GM18858 (cell line): Measurements from ENCODE around the gene FAM177A1.
"Not testable (repeated sequence)": the region's sequence is repeated elsewhere in the genome, so short reads cannot be mapped to it uniquely, and the experiment has no call there.

ENCODE experiments used
- ATAC-seq: cut with Tn5 transposase; IDR thresholded peaks from one replicate; pipeline ENCODE4 v1.9.1; 2021; ENCODE audit not compliant: unreplicated experiment

The FAM177A1 gene

DNA sequence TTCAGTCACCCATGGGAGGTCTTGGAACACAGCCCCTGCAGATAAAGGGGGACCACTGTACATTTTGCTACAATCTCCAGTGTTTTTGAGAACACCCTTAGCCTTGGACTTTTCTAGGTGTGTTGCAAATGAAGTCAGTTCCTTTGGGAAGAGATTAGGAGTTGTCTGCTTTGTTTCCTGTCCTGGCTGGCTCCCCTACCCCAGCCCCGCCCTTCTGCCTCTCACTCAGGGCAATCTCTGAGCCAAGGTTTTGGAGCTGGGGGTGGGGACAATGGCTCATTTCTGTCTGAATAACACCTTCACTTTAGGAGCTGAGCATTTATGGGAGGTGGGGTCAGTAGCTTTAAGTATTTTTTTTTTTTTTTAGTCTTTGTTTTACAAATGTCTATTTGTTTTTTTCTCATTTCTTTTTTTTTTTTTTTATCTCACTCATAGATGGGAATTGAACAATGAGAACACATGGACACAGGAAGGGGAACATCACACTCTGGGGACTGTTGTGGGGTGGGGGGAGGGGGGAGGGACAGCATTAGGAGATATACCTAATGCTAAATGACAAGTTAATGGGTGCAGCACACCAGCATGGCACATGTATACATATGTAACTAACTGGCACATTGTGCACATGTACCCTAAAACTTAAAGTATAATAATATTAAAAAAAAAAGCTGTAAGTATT, 15.2 kb downstream of the FAM177A1 start:
- not testable (repeated sequence) for ATAC-seq

DNA sequence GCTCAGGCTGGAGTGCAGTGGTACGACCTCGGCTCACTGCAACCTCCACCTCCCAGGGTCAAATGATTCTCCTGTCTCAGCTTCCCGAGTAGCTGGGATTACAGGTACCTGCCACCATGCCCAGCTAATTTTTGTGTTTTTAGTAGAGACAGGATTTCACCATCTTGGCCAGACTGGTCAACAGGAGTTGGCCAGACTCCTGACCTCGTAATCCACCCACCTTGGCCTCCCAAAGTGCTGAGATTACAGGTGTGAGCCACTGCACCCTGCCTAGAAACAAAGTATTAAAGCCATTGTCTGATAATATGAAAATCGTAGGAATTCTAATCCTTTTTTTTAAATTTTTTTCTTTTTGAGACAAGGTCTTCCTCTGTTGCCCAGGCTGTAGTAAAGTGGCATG, 19.7 kb downstream of the FAM177A1 start:
- ATAC-seq = not testable (repeated sequence)

DNA sequence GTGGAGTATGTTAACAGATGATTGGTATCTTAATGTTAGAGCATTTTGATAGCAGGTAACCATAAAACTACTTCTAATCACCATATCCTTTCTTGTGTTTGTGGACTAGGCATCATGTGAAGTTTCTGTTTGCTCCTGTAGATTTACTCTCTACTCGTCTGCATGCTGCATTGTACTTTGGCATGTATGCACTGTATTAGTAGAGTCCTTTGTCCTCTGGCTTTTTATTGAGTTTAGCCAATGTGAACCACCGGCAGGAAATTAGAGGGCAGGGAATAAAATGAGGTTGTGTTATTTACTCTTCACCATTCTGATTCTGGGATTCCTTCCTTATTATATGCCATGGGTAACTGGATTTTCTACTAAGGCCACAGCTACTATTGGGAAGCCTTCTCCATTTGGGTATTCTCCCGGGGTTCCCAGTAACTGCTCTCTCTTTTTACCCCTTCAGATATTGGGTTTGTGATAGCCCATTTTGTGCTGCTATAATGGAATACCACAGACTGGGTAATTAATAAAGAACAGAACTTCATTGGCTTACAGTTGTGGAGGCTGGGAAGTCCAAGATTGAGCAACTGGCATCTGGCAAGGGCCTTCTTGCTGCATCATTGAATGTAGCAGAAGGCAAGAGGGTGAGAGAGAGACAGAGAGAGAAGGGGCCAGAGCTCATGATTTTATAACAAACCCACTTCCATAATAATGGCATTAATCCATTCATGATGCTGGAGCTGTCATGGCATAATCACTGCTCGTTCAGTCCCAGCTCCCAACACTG, 22.4 kb downstream of the FAM177A1 start:
- no peak for ATAC-seq

DNA sequence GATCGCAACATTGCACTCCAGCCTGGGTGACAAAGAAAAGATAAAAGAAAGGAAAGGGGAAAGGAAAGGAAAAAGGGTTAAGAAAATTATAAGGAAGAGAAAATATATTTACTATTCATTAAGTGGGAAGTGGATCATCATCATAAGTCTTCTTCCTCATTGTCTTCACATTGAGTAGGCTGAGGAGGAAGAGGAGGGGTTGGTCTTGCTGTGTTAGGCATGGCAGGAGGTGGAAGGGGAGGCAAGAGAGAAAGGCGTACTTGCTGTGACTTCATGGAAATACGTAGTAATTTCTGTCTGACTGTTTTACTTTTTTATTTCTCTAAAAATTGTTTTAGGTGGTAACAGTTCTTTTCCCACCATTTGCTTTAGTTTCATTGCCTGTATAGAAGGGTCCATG, 26.2 kb downstream of the FAM177A1 start:
- no peak for ATAC-seq

DNA sequence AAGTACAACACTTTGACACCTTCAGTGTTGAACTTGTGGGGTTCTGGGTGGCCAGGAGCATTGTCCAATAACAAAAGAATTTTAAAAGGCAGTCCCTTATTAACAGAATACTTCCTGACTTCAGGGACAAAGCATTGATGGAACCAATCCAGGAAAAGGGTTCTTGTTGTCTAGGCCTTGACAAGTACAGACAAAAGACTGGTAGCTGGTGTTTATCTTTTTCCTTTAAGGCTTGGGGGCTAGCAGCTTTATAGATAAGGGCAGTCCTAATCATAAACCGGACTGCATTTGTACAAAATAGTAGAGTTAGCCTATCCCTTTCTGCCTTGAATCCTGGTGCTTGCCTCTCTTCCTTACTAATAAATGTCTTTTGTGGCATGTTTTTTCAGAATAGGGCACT, 27.4 kb downstream of the FAM177A1 start:
- no peak for ATAC-seq

DNA sequence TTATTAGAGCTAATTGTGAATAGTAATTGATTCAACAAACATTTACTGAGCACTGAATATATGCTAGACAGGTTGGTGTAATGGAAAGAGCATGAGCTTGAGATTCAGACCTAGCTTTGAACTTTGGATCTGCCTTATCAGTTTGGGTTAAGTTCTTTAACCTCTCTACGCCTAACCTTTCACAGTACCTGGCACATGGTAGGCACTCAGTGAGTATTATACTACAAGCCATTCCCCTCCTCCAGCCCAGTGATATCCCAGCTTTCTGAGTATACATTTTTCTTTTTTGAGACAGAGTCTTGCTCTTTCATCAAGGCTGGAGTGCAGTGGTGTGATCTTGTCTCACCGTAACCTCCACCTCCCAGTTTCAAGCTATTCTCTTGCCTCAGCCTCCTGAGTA, 32.0 kb downstream of the FAM177A1 start:
- no peak for ATAC-seq

DNA sequence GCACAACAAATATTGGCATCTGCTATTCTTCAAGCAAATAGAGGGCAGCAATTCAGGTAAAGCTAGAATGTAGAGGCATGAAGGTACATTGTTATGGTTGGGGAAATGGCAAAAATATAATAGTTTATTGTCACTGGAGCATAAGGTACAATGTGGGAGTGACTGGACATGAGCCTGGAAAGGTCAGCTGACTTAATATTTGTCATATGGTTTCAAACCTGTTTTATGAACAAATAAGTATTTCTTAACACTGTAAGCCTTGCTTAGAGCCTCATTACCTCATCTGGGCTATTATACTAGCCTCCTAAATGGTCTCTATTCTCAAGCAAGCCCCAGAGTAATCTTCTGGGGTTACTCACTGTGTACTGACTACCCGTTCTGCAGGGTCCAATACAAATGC, 33.7 kb downstream of the FAM177A1 start:
- no peak for ATAC-seq

DNA sequence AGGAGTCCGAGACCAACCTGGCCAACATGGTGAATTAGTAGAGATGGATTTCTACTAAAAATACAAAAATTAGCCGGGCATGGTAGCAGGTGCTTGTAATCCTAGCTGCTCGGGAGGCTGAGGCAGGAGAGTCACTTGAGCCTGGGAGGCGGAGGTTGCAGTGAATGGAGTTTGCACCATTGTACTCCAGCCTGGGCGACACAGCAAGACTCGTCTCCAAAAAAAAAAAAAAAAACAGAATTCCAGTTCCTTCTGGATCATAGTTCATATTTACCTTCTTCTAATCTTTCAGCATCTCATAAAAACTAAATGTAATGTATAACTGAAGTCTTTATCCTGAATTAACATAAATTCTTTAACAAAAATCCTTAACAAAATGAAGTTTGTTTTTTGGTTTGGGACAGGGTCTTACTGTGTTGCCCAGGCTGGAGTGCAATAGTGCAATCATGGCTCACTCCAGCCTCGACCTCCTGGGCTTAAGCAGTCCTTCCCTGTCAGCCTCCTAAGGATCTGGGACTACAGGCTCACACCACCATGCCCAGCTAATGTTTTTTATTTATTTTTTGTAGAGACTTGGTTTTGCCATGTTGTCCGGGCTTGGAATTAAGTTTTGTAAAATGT, 37.6 kb downstream of the FAM177A1 start:
- no peak for ATAC-seq

DNA sequence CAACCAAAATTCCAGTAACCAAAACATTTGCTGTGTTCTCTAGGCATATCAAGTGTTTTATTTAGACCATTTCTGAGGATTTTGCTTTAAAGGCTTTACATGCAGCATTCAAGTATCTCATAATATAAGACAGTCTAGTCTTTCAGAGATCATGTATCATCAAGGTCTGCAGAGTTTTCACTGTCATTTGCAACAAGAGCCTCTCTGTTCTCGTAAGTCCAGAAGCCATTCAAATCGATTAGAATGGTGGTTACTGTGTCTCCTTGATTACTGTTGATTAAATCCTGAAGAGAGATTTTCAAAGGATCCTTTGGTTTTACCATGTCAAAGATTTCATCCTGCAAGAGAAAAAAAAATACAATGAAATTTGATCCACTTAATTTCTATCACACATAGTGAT, 39.4 kb downstream of the FAM177A1 start:
- ATAC-seq = no peak

DNA sequence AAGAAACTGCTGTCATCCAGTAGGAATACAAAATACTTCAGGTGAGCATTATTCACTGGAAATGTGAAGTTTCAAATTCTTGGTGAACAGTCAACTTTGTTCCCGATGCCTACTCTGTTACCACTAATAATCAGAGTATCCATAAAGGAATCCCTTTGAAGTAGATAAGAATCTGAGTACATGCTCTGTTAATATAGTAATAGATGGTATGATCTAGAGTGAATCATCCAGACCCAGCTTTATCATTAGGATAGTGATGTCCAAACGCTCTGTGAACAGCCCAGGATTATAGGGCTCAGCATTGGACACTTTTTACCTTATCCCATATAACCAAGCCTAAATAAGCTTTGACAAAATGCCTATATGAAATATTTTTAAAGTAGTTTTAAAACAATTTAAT, 42.4 kb downstream of the FAM177A1 start:
- ATAC-seq = no peak

DNA sequence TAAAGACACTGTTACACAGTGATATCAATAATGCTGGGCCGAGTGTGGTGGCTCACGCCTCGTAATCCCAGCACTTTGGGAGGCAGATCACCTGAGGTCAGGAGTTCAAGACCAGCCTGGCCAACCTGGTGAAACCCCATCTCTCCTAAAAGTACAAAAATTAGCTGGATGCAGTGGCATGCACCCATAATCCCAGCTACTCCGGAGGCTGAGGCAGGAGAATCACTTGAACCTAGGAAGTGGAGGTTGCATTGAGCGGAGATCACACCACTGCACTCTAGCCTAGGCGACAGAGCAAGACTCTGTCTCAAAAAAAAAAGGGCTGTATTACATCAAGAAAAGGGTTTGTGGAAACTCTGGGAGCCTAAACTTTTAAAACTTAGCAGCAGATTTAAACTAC, 48.6 kb downstream of the FAM177A1 start:
- not testable (repeated sequence) for ATAC-seq

DNA sequence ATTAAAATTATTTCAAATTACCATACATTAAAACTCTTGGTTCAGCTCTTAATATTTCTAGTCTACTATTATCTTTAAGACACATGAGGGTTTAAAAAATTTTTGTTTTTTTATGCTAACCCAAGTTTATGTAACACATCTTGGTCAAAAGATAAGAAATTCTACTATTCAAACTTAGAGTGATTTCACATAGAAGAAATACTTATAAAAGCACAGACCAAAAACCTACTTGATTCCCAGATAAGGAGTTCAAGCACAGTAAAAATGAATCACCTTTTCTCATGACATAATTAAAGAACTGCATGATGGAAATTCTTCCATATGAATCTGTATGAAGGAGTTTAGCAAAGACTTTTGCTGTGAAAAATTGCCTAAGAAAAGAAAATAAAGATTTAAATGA, 61.8 kb downstream of the FAM177A1 start:
- ATAC-seq = no peak

DNA sequence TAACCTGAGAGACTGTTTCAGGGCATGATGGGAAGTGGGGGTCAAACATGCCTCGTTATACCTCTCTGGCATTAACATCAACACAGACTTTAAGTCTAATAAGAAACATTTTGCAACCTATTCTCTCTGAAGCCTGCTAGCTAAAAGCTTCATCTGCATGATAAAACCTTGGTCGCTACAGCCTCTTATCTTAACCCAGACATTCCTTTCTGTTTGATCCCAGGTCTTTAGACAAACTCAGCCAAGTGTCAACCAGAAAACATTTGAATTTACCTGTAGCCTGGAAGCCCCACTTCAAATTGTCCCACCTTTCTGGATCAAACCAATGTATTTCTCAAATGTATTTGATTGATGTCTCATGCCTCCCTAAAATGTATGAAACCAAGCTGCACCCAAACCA, 66.6 kb downstream of the FAM177A1 start:
- no peak for ATAC-seq

DNA sequence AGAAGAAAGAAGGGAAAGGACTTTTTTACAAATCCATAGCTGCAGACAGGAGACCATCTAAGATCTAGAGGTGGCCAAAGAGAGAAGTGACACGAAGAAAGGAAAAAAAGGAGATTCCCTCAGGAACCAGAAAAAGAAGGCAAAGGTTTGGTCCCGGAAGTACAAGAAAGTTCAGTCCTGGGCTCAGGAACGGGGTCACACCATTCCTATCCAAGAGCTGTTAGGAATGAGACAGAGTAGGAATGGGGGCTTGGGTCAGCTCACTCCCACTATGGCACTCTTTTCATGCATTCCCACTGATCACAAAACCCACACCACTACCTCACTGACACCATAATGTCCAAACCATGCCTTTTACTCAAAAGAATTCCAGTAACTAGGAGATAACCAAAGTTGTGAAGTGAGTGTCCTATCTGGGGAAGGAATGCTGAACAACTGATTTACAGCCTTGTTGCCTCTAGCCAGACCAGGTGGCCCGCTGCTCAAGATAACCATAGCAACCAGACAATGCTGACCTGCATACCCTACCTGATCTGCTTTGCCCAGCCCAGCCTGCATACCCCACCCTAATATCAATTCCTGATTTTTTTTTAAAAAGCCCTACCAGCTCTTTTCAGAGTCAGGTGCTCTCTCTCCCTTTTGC, 67.4 kb downstream of the FAM177A1 start:
- no peak for ATAC-seq

DNA sequence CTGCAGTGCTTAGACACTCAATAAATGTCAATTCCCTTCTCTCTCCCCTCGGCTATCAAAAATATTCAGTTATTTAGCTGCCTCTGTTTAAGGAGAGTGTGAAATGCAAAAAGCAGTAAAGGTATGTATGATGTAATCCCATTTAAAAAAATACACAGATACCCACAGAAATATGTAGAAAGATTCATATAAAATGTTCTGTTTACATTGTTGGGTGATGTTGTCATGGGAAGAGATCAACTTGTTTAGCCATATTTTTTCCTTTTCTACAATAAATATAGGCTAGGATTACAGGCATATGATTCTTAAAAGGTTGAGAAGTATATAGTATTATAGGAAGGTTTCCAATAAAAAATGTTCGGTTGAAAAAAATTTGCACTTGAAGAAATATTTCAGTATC, 68.0 kb downstream of the FAM177A1 start:
- no peak for ATAC-seq

DNA sequence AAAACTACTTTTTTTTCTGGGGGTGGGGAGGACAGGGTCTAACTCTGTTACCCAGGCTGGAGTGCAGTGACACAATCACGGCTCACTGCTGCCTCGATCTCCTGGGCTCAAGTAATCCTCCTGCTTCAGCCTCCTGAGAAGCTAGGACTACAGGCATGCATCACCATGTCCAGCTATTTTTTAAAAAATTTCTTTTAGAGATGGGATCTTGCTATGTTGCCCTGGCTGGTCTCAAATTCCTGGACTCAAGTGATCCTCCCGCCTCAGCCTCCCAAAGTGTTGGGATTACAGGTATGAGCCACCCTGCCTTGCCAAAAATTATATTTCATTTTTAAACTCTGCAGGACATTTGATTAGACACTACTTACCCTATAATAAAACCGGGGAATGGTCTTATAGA, 70.2 kb downstream of the FAM177A1 start:
- no peak for ATAC-seq

DNA sequence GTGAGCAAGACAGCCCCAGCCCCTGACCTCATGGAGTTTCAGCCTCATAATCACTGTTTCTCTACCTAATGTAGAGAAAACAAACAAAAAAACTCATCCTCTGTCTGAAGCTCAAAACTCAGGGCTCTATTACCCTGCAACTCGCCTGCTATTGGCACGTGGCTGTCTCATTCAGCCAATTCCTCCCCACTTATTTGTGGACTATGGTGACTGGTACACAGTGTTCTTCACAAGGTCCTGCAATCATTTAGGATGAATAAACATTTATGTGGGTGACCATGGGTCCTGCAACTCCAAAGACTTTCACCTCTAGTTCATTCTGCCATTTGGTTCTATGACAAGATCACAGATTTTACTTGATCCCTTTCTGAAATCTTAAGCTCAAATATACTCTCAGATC, 71.0 kb downstream of the FAM177A1 start:
- no peak for ATAC-seq

DNA sequence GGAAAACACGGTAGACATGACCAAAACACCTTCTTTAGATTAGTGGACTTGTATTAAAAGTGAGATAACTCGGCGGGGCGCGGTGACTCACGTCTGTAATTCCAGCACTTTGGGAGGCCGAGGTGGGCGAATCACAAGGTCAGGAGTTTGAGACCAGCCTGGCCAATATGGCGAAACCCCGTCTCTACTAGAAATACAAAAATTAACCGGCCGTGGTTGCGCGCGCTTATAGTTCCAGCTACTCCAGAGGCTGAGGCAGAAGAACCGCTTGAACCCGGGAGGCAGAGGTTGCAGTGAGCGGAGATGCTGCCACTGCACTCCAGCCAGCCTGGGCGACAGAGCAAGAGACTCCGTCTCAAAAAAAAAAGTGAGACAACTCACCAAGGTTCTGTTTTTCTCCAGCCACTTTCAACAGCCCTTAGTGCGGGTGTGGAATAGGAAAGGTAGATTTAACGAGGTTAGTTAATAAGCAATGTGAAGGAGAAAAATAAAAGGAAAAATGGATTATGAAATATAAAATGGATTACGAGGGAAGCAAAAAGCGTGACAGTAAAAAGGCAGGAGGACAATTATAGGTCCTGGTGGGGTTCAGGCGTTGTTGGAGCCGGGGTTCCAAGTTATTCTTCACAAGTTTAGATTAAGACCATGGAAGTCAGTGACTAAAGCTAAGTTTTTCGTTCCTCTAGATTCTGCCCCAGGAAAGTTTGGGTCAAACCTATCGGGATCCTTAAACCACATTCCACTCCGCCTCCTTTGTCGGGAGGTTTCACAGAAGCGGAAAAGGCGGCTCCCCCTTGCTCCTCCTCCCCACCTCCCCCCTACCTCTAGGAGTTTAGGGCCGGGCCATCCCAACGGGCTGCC, 75.2 kb downstream of the FAM177A1 start:
- no peak for ATAC-seq

DNA sequence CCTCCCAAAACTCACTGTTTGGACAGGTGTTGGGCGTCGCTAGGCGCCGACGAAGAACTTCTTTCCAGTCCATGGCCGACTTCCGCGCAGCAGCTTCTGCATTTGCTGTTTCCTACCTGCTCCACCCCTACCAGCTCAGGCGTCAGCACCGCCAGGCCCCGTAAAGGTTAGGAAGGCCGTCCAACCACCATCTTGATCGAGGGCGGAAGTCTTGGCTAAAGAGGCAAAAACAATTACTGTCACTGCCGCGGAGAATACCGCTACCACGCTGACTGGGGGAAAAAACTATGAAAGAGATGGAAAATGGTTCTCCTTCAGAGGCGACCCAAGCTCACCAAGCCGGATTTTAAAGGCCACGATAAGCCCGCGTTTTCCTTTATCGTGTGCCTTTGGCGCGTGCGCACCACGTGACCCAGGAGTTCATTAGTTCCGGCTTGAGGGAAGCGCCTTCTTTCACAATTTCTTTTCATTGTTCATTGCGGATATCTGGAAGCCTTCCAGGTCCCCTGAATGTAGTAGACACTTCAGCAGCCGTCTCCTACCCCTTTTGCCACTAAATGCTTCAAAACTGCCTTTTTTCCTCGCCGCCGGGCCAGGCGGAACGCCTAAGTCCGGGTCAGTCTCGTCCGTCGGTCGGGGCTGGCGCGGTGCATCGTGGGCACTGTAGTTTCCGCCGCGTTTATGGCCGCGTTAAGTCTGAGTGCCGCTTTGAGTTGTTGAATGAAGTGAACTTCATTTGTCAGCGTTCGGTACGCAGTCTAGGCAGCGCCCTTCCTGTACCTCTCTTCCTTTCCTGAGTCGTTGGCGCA, 76.0 kb downstream of the FAM177A1 start, which contains the start of the genes PPP2R3C and PRORP:
Gene PPP2R3C (minus strand): TSS at position 104 of the 809 bp plus-strand sequence. CDS start 31 bp downstream, at position 73.
Gene PRORP (plus strand): TSS at position 666 of the 809 bp plus-strand sequence. CDS start 694 bp downstream, outside the sequence.
- ATAC-seq = peak; percentile 84
